ENCODE measurements around the gene BCAS3. TPM values are rescaled to one million over a fixed set of nuclear protein-coding genes. Genes with fewer than 3 reads are reported as not detected.
"Not testable (repeated sequence)": the region's sequence is repeated elsewhere in the genome, so short reads cannot be mapped to it uniquely, and the experiment has no call there.

Gene BCAS3
- total RNA-seq, 1 experiment from 2014 or later, result 26.3 TPM

DNA sequence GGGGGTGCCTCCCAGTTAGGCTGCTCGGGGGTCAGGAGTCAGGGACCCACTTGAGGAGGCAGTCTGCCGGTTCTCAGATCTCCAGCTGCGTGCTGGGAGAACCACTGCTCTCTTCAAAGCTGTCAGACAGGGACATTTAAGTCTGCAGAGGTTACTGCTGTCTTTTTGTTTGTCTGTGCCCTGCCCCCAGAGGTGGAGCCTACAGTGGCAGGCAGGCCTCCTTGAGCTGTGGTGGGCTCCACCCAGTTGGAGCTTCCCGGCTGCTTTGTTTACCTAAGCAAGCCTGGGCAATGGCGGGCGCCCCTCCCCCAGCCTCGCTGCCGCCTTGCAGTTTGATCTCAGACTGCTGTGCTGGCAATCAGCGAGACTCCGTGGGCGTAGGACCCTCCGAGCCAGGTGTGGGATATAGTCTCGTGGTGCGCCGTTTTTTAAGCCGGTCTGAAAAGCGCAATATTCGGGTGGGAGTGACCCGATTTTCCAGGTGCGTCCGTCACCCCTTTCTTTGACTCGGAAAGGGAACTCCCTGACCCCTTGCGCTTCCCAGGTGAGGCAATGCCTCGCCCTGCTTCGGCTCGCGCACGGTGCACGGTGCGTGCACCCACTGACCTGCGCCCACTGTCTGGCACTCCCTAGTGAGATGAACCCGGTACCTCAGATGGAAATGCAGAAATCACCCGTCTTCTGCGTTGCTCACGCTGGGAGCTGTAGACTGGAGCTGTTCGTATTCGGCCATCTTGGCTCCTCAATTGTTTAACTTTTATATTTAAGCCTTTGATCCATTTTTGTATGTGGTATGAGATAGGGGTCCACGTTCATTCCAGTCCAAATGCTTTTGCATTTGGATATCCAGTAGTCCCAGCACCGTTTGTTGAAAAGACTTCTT is 209.3 kb downstream of the BCAS3 start:
- H3K36me3 ChIP-seq (ENCODE audit: control insufficient read depth in 1 of 2, insufficient read depth in 2 of 2, low read length in 2 of 2); DNase-seq (ENCODE audit: low read depth, low spot score); H3K9me2 ChIP-seq (ENCODE audit: insufficient read depth); H3K4me1 ChIP-seq (ENCODE audit: control insufficient read depth in 1 of 2, insufficient read depth in 2 of 2, low read length in 2 of 2); RAD21 ChIA-PET (ENCODE audit: low non-redundant PET in 1 of 2, low total read pairs in 2 of 2, uncharacterized antibody in 2 of 2, unreplicated experiment in 2 of 2); intact Hi-C loops (cut with micrococcal nuclease); H3K27me3 ChIP-seq (ENCODE audit: insufficient read depth, low read length); H2AFZ ChIP-seq (ENCODE audit: low read depth, low read length, poor library complexity, severe bottlenecking); H3K9me3 ChIP-seq (ENCODE audit: control insufficient read depth in 1 of 2, insufficient read depth in 1 of 2, low read depth in 1 of 2, low read length in 2 of 2); H3K79me2 ChIP-seq (ENCODE audit: insufficient read depth, low read length); H4K20me1 ChIP-seq (ENCODE audit: insufficient read depth); CTCF ChIA-PET; POLR2A ChIA-PET: not testable (repeated sequence)
- H3K9ac ChIP-seq (ENCODE audit: low read length), result peak overlapping the region; percentile 25
- H3K4me2 ChIP-seq (ENCODE audit: low read length), result peak overlapping the region; percentile 53
- H3K27ac ChIP-seq (ENCODE audit: low read depth, low read length), result 0 out of 2 replicates have a peak overlapping the region, but pooled peaks have one; percentile 0
- TSS peak; percentile 71 for BruUV-seq (replicated peaks)
- H3K4me3 ChIP-seq (replicated peaks in 1 of 2; ENCODE audit: low read depth in 1 of 2, low read length in 2 of 2), result peak overlapping the region; percentile 37 to 40
- peak; percentile 27; the same call in 1 of the 2 replicates for ATAC-seq

- no peak for DNase-seq (ENCODE audit: low read depth, low spot score)
- peak overlapping the region; percentile 25 for H3K9ac ChIP-seq (ENCODE audit: low read length)
- no peaks in the 10 kb centered on the region for H3K36me3 ChIP-seq (ENCODE audit: control insufficient read depth in 1 of 2, insufficient read depth in 2 of 2, low read length in 2 of 2)
- H3K27me3 ChIP-seq (ENCODE audit: insufficient read depth, low read length), result no peaks in the 10 kb centered on the region
- peak overlapping the region; percentile 53 for H3K4me2 ChIP-seq (ENCODE audit: low read length)
- H3K79me2 ChIP-seq (ENCODE audit: insufficient read depth, low read length), result no peaks in the 10 kb centered on the region
- ATAC-seq, result no peak
- TF ChIP-seq CEBPB (IDR thresholded peaks at IDR 0.05; ENCODE audit: low read depth) (peak; percentile 31; the same call in 1 of the 2 replicates), EGR1 (IDR thresholded peaks at IDR 0.05; ENCODE audit: low read depth) (no peak)
- H2AFZ ChIP-seq (ENCODE audit: low read depth, low read length, poor library complexity, severe bottlenecking), result no peak overlapping the region
- H3K4me1 ChIP-seq (ENCODE audit: control insufficient read depth in 1 of 2, insufficient read depth in 2 of 2, low read length in 2 of 2), result 0 out of 4 replicates have a peak, but pooled peaks cover 0 to 2% of the 10 kb centered on the region in 2 experiments
- ChIA-PET CTCF (no interaction called here), POLR2A (no interaction called here), RAD21 (ENCODE audit: low non-redundant PET in 1 of 2, low total read pairs in 2 of 2, uncharacterized antibody in 2 of 2, unreplicated experiment in 2 of 2) (no interaction called here)
- intact Hi-C loops (cut with micrococcal nuclease), result no loop called here
- no TSS peak for BruUV-seq (replicated peaks)
- no peaks in the 10 kb centered on the region for H3K9me3 ChIP-seq (ENCODE audit: control insufficient read depth in 1 of 2, insufficient read depth in 1 of 2, low read depth in 1 of 2, low read length in 2 of 2)
- 0 out of 2 replicates have a peak overlapping the region, but pooled peaks have one; percentile 0 for H3K27ac ChIP-seq (ENCODE audit: low read depth, low read length)
- H4K20me1 ChIP-seq (ENCODE audit: insufficient read depth), result no peaks in the 10 kb centered on the region
- peak overlapping the region; percentile 37 to 40 for H3K4me3 ChIP-seq (replicated peaks in 1 of 2; ENCODE audit: low read depth in 1 of 2, low read length in 2 of 2)
- no peaks in the 10 kb centered on the region for H3K9me2 ChIP-seq (ENCODE audit: insufficient read depth)
Measured at GRCh38 chr17:60887614-60888028, 210.0 kb downstream of the BCAS3 start.

Data from HCT116 (cell line).